ENCODE measurements around the gene ZSWIM5.

DNA sequence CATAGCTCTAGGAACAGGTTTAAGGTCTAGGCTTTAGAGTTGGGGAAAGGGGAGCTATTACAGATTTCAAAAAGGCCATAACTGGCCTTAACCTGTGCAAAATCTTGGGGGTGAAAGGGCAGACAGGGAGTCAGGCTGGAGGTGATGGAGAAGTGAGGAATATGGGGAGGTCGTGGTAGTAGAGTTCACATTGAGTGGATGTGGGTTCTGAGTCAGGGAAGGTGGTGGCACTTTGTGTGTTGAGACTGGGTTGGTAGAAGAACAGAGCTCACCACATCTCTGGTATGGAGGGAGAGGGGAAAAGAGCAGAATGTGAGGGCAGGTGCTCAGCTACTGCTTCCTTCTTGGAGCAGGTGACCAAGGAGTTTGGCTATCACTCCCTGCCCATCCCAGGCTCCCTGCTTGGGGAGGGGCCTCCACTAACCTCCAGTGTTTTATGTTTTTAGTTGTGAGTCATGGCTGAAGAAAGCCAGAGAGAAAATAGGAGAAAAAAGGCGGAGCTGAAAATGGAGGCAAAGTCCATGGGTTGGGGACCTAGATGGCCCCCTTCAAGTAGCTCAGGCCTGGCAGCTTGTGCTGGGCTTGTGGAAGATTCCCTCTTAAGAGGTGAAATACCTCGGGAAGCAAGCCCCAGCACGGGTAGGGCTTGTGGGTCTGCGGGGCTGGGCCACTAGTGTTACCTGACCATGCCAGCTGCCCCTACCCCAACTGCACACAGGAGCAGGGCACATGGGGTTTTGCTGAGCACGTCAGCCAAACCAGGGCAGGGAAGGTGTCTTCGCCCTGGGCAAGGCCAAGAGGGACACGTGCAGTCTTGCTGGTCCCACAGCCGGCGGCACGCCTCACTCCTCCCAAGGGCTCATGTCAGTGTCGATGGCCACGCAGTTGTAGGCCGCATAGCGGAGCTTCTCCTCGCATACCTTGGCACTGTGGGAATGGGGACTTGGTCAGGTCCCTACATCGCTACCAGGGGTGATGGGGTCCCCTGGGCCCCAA, 203.5 kb downstream of the ZSWIM5 start:
- TF ChIP-seq, protein P1, sequence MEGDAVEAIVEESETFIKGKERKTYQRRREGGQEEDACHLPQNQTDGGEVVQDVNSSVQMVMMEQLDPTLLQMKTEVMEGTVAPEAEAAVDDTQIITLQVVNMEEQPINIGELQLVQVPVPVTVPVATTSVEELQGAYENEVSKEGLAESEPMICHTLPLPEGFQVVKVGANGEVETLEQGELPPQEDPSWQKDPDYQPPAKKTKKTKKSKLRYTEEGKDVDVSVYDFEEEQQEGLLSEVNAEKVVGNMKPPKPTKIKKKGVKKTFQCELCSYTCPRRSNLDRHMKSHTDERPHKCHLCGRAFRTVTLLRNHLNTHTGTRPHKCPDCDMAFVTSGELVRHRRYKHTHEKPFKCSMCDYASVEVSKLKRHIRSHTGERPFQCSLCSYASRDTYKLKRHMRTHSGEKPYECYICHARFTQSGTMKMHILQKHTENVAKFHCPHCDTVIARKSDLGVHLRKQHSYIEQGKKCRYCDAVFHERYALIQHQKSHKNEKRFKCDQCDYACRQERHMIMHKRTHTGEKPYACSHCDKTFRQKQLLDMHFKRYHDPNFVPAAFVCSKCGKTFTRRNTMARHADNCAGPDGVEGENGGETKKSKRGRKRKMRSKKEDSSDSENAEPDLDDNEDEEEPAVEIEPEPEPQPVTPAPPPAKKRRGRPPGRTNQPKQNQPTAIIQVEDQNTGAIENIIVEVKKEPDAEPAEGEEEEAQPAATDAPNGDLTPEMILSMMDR (IDR thresholded peaks at IDR 0.05 in 8 of 11, conservative IDR thresholded peaks at IDR 0.05 in 3 of 11), result no peak
- TF ChIP-seq POLR2AphosphoS5 (IDR thresholded peaks at IDR 0.05) (peak in 1 of 3 donors; percentile 32), POLR2A (IDR thresholded peaks at IDR 0.05) (no peak)
